IPS DF 6.9 (cell line): ENCODE results near the gene PLCH1.

Experiments used
- DNase-seq: peaks from one replicate; pipeline ENCODE4 v3.0.0-alpha.2; 2013; ENCODE audit warnings: low read depth, low spot score
- H3K27ac ChIP-seq: one replicate; pipeline ENCODE4 v1.5.1; 2013; ENCODE audit warnings: low read length, control low read depth
- H3K27me3 ChIP-seq: 2 replicates; pipeline ENCODE4 v1.6.1; 2013; ENCODE audit warnings: mild to moderate bottlenecking, low read length; ENCODE audit not compliant: control insufficient read depth, insufficient read depth
- H3K36me3 ChIP-seq: 2 replicates; pipeline ENCODE4 v1.6.1; 2013; ENCODE audit warnings: low read length; ENCODE audit not compliant: control insufficient read depth, insufficient read depth
- H3K4me1 ChIP-seq: 2 replicates; pipeline ENCODE4 v1.6.1; 2013; ENCODE audit warnings: low read length; ENCODE audit not compliant: control insufficient read depth, insufficient read depth
- H3K4me3 ChIP-seq: 2 replicates; pipeline ENCODE4 v1.5.1; 2013; ENCODE audit warnings: mild to moderate bottlenecking, low read length
- H3K9me3 ChIP-seq: 2 replicates; pipeline ENCODE4 v1.6.1; 2013; ENCODE audit warnings: low read length, inconsistent platforms; ENCODE audit not compliant: control insufficient read depth, insufficient read depth
- WGBS: extraction: QIAGEN DNeasy Blood & Tissue Kit; methylation state at CpG from one replicate; pipeline ENCODE4 v1.1.7; 2013; ENCODE audit warnings: mixed read lengths, missing lambda C conversion rate; ENCODE audit not compliant: insufficient read length, insufficient coverage; 5-methylcytosine and 5-hydroxymethylcytosine counted together

Gene PLCH1

GRCh38 chr3:155425396-155425795 is 319.5 kb downstream of the PLCH1 start:
- no peak for DNase-seq

GRCh38 chr3:155424323-155424710 is 320.6 kb downstream of the PLCH1 start:
- Histone ChIP-seq H3K9me3 (no peaks in the 10 kb centered on the region; the same call in 1 of the 2 replicates), H3K4me3 (no peak overlapping the region), H3K4me1 (peaks cover 1% of the 10 kb centered on the region), H3K27me3 (no peaks in the 10 kb centered on the region), H3K27ac (no peak overlapping the region), H3K36me3 (no peaks in the 10 kb centered on the region)
- DNase-seq: no peak

More at GRCh38 chr3:155425396-155425795, 319.5 kb downstream of the PLCH1 start:
- Histone ChIP-seq H3K36me3 (no peaks in the 10 kb centered on the region), H3K27me3 (no peaks in the 10 kb centered on the region), H3K27ac (no peak overlapping the region), H3K9me3 (no peaks in the 10 kb centered on the region; the same call in 1 of the 2 replicates), H3K4me1 (peaks cover 1% of the 10 kb centered on the region), H3K4me3 (no peak overlapping the region)
- no CpG with 5 or more reads among the region's 2 CpGs for WGBS

GRCh38 chr3:155423526-155424322 is 321.1 kb downstream of the PLCH1 start:
- Histone ChIP-seq H3K36me3 (no peaks in the 10 kb centered on the region), H3K4me1 (peaks cover 1% of the 10 kb centered on the region), H3K9me3 (no peaks in the 10 kb centered on the region), H3K4me3 (no peak overlapping the region), H3K27me3 (no peaks in the 10 kb centered on the region), H3K27ac (no peak overlapping the region)
- WGBS: no CpG with 5 or more reads among the region's 6 CpGs
- DNase-seq: no peak

GRCh38 chr3:155420881-155421486 is 323.9 kb downstream of the PLCH1 start:
- H3K4me1 ChIP-seq: peaks cover 1% of the 10 kb centered on the region
- no peak for DNase-seq
- H3K9me3 ChIP-seq: no peaks in the 10 kb centered on the region
- H3K4me3 ChIP-seq: no peak overlapping the region
- no peaks in the 10 kb centered on the region for H3K27me3 ChIP-seq
- no peak overlapping the region for H3K27ac ChIP-seq
- WGBS: no CpG with 5 or more reads among the region's 1 CpG
- no peaks in the 10 kb centered on the region for H3K36me3 ChIP-seq

GRCh38 chr3:155420406-155420805 is 324.5 kb downstream of the PLCH1 start:
- H3K27me3 ChIP-seq: no peaks in the 10 kb centered on the region
- H3K9me3 ChIP-seq: no peaks in the 10 kb centered on the region
- no CpG with 5 or more reads among the region's 4 CpGs for WGBS
- H3K36me3 ChIP-seq: no peaks in the 10 kb centered on the region
- no peak overlapping the region for H3K27ac ChIP-seq
- no peak for DNase-seq
- peaks cover 1% of the 10 kb centered on the region for H3K4me1 ChIP-seq
- no peak overlapping the region for H3K4me3 ChIP-seq

- no peak overlapping the region for H3K4me3 ChIP-seq
- no peak overlapping the region for H3K27ac ChIP-seq
- WGBS: no CpG with 5 or more reads among the region's 2 CpGs
- H3K9me3 ChIP-seq: no peaks in the 10 kb centered on the region
- no peaks in the 10 kb centered on the region for H3K36me3 ChIP-seq
- no peak for DNase-seq
- no peaks in the 10 kb centered on the region for H3K27me3 ChIP-seq
- peaks cover 1% of the 10 kb centered on the region for H3K4me1 ChIP-seq
Observed at GRCh38 chr3:155418407-155418806, 326.5 kb downstream of the PLCH1 start.

- Histone ChIP-seq H3K9me3 (no peaks in the 10 kb centered on the region), H3K36me3 (no peaks in the 10 kb centered on the region), H3K27ac (no peak overlapping the region), H3K4me3 (no peak overlapping the region), H3K4me1 (peaks cover 1% of the 10 kb centered on the region), H3K27me3 (no peaks in the 10 kb centered on the region)
- no CpG with 5 or more reads among the region's 3 CpGs for whole genome bisulfite sequencing
- DNase-seq: no peak
Observed at GRCh38 chr3:155417119-155417517, 327.8 kb downstream of the PLCH1 start.

- DNase-seq: no peak
- Histone ChIP-seq H3K36me3 (no peaks in the 10 kb centered on the region), H3K9me3 (no peaks in the 10 kb centered on the region; the same call in 1 of the 2 replicates), H3K27me3 (no peaks in the 10 kb centered on the region), H3K27ac (no peak overlapping the region), H3K4me3 (no peak overlapping the region), H3K4me1 (peaks cover 1% of the 10 kb centered on the region)
- no CpG with 5 or more reads among the region's 8 CpGs for WGBS
Observed at GRCh38 chr3:155416500-155417118, 328.3 kb downstream of the PLCH1 start.

- no peaks in the 10 kb centered on the region for H3K36me3 ChIP-seq
- no CpG with 5 or more reads among the region's 3 CpGs for WGBS
Observed at GRCh38 chr3:155412904-155413303, 332.0 kb downstream of the PLCH1 start.

GRCh38 chr3:155411500-155412223 is 333.2 kb downstream of the PLCH1 start:
- no peaks in the 10 kb centered on the region for H3K4me1 ChIP-seq
- H3K4me3 ChIP-seq: no peak overlapping the region
- no peaks in the 10 kb centered on the region for H3K27me3 ChIP-seq
- WGBS: no CpG with 5 or more reads among the region's 5 CpGs
- H3K36me3 ChIP-seq: no peaks in the 10 kb centered on the region
- H3K9me3 ChIP-seq: no peaks in the 10 kb centered on the region; the same call in 1 of the 2 replicates
- H3K27ac ChIP-seq: no peak overlapping the region
- DNase-seq: no peak

More at GRCh38 chr3:155412904-155413303, 332.0 kb downstream of the PLCH1 start:
- Histone ChIP-seq H3K9me3 (no peaks in the 10 kb centered on the region; the same call in 1 of the 2 replicates), H3K27me3 (no peaks in the 10 kb centered on the region), H3K27ac (no peak overlapping the region), H3K4me1 (no peaks in the 10 kb centered on the region), H3K4me3 (no peak overlapping the region)
- DNase-seq: no peak
